ENCODE results near the gene OSCP1.

GRCh38 chr1:36467027-36467410 lies 16.8 kb upstream of the OSCP1 start:
- TF ChIP-seq, protein P1, sequence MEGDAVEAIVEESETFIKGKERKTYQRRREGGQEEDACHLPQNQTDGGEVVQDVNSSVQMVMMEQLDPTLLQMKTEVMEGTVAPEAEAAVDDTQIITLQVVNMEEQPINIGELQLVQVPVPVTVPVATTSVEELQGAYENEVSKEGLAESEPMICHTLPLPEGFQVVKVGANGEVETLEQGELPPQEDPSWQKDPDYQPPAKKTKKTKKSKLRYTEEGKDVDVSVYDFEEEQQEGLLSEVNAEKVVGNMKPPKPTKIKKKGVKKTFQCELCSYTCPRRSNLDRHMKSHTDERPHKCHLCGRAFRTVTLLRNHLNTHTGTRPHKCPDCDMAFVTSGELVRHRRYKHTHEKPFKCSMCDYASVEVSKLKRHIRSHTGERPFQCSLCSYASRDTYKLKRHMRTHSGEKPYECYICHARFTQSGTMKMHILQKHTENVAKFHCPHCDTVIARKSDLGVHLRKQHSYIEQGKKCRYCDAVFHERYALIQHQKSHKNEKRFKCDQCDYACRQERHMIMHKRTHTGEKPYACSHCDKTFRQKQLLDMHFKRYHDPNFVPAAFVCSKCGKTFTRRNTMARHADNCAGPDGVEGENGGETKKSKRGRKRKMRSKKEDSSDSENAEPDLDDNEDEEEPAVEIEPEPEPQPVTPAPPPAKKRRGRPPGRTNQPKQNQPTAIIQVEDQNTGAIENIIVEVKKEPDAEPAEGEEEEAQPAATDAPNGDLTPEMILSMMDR (IDR thresholded peaks at IDR 0.05; ENCODE audit: low read length) = no peak
- no peak for TF ChIP-seq EZH2 (IDR thresholded peaks at IDR 0.05; ENCODE audit: borderline replicate concordance, low read length)
